NCI-H1694 treated with DMSO at 0.1 percent for 48 hours (cell line): ENCODE results near the gene VPS13D.

Experiments used
- DNase-seq: peaks from one replicate; lab custom pipeline; 2025; lab: John Stamatoyannopoulos, UW

Gene VPS13D

DNA sequence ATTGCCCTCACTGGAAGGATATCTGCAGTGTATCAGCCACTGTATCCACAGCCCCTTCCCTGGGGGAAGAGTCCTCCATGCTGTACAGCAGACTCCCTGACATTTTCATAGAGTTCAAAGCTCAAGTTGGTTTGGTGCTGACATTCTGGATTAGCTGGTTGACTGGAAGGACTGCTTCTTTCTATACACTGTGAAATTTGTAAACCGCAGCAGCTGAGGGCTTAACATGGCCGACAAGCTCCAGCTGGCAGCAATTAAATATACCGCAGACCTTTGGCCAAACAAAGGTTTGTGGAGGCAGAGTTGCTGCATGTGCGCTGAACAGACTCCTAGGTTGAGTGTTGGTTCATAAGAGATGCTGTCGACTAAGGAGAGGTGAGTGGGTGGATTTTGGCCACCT, 261.8 kb downstream of the VPS13D start:
- no peak for DNase-seq

DNA sequence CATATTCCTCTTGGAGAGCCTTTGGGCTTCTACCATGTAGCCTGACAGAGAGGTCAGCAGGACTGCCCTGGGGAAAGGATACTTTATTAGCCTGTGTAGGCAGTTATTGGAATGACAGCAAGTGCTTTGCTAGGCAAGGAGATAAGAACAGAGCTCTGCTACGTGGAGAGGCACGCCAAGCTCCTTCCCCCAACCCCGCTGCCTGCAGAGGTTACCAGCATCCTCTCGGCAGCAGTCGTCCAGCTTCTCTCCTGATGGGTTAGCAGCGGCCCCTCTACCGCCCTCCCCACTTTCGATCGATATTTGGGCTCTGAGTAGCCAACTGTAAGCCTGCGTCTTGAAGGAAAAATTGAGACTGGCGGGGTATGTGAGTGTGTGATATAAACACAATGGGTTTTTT, 265.9 kb downstream of the VPS13D start:
- no peak for DNase-seq

DNA sequence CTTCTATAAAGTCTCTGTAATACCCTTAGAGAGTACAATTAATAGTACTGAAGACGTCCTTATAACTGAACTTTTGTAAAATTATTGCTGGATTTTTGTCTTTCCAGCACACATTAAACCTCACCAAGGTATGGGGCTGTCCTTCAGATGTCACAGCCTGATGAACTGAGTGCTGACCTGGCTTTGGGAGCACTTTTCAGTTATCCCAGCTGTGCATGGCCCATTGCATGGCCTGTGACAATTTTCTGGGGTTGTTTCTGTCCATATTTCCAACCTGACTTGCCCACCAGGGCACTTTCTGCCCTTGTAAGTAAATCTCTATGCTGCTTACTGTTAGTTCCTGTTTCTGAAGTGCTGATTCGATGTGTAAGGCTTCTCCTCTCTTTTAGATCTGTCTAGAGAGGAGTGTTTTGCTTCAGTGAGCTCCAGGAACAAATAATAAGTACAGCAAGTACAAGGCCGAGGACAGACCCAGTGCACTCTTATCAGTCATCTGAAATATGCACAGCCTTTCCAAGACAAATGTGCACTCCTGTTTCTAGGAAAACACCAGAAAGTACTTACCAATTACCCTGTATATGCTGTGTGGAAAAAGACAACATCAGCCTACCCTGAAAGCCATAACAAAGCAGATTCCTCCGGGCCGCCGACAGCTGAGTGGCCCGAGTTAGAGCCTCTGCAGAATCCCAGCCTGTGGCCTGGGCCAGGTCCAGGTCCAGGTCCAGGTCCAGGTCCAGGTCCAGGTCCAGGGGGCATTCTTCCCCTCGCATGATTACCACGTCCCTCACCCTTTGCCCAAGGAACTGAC, 266.5 kb downstream of the VPS13D start:
- DNase-seq = no peak

DNA sequence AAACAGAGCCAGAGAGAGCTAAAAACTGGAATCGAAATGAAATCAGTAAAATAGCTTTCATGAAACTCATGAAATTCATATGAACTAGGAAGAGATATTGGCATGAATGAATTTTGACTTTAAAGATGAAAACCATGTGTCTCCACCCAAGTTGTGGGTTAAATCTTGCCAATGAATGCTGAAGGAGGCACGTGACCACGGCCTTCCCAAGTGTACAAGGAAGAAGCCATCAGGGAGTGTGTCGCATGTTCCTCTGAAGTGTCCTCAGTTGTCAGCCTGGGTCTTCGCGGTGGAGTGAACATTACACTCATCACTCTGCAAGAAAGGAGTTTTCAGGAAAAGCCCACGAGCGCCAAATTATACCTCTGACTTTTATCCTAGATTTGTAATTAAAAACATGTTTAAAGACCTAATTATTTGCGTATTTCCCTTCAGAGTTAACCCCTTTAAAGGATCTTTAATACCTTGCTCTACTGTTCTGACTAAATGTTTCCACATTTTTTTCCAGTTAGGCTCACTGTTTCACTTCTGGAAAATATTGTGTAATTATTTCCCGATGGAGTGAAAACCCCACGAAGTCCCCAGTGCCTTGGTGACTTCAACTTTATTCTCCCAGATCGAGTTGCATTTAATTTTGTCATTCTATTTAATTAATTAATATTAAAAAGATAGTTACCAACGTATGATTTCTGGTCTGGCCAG, 269.9 kb downstream of the VPS13D start:
- DNase-seq = no peak

DNA sequence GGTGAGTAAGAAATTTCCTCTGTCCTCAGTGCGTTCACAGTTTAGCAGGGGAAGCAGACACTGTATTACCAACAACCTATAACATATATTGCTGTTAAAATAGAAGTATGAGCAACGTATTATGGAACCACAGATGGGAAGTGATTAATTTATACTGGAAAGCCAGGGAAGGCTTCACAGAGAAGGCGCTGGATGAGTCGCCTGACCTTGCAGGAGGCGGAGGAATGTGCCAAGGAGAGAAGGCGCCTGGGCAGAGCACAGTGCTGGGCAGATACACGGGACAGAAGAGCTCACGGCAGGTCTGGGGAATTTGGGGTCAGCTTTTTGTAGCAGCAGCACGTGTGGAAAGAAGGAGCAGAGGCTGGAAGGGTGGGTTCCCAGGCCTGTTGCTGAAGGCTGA, 271.8 kb downstream of the VPS13D start:
- DNase-seq = no peak

DNA sequence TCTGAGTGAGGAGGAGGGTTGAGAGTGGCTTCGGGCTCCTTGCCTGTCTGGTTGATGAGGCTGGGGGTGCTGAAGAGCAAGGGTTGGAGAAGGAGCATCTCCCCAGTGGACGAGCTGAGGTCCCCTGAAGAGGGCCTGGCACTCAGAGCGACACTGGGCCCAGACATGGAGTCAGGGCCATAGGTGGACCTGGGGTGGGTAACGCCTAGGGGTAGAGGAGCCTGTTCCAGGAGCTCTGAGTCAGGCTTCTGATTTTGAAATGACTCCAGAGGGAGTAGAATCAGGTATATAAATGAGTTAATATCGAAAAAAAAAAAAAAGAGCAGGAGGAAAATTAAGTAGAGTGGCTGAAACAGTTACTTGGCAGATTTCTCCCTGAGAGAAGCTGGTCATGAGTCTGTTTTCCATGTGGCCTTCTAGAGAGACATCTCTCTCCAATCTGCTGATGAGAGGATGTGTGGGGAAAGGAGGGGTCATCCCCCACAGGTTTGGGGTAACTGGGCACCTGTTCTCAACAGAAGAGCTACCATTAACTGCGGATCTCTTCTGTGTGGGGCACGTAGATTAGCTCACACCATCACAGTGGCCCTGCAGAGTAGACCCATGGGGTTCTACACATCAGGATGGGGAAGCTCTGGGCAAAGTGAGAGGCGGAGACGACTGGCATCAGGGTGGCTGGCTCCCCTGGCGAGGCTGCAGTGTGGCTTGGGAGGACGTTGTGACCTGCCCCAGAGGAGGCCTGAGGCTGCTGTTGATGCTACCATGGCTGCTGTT, 272.7 kb downstream of the VPS13D start:
- no peak for DNase-seq

DNA sequence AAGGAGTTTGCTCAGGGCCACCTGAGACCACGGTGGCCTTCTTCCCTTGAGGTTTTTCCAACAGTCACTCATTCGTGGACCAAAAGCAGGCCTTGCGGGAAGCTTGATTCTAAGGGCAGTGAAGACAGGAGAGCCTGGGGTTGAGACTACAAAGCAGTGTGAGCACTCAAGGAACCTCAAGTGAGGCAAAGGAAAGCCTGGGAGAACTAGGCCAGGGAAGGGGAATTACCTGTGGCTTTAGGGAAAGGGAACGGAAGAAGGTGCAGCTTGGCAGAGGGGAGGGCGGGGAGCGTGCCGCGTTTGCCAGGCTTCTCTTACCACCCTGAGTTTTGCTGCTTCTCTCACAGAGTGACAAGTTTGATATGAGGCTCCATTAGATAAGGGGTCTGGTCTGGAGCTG, 273.9 kb downstream of the VPS13D start:
- DNase-seq = no peak

DNA sequence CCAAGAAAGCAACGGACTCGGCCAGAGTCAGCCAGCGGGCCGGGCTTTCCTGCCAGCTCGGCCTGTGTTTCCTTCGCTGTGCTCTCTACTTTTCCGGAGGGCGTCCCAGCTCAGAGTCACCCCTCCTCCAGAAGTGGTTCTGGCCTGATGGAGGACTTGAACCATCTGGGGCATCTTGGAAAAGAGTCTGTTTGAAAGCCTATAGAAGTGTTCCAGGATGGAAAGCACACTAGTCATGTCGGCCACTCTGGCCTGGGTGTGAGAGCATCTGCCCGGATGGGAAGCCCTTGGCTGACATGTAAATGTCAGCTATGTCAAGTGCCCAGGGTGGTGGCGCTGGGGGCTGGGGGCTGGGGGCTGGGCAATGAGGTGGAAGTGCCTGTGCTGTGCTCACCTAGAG, 274.8 kb downstream of the VPS13D start:
- DNase-seq = no peak

DNA sequence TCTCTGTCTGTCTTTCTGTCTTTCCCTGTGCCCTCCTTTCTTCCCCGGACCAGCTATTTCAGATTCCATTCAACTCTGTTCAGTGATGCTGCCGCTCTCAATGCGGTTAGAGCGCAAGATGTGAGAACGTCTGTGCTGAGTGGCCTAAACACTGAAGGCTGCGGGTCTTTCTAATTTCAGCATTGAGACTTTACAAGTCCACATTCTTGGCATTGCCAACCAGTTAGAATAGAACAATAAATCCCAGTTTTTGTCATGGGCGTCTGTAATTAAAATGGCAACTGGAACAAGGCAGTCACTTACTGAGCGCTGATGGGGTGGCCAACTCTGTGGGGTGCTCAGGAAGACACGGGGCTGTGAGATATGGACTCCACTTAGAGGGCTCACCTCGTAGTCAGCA, 275.4 kb downstream of the VPS13D start:
- DNase-seq = no peak

DNA sequence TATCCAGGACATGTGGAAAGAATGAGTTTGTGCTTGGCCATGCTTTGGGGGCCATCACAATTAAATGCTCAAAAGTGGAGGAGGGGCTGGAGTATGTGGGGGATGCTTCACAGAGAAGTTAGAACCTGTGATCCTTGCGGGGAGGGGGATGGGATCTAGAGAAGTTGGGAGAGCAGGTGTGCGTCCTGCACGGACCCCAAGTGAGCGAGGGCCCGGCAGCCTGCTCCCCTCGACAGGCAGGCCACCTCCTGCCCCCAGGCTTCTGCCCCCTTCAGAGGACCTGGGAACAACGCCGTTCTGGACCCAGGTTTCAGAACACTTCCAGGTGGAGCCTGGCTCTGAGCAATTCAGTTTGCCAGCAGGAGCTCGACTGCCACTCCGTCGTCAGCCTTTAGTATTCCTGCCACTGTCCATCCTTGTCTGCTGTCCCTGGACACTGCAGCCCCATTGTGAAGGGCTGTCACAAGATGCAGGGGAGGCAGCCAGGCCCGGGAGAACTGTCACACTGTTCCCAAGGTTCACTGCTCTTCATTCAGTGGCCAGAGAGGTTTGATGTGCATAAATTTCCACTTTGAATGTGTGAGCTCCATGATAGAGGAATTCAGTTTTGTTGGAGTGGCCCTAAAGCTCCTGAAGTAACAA, 275.9 kb downstream of the VPS13D start:
- DNase-seq = no peak

DNA sequence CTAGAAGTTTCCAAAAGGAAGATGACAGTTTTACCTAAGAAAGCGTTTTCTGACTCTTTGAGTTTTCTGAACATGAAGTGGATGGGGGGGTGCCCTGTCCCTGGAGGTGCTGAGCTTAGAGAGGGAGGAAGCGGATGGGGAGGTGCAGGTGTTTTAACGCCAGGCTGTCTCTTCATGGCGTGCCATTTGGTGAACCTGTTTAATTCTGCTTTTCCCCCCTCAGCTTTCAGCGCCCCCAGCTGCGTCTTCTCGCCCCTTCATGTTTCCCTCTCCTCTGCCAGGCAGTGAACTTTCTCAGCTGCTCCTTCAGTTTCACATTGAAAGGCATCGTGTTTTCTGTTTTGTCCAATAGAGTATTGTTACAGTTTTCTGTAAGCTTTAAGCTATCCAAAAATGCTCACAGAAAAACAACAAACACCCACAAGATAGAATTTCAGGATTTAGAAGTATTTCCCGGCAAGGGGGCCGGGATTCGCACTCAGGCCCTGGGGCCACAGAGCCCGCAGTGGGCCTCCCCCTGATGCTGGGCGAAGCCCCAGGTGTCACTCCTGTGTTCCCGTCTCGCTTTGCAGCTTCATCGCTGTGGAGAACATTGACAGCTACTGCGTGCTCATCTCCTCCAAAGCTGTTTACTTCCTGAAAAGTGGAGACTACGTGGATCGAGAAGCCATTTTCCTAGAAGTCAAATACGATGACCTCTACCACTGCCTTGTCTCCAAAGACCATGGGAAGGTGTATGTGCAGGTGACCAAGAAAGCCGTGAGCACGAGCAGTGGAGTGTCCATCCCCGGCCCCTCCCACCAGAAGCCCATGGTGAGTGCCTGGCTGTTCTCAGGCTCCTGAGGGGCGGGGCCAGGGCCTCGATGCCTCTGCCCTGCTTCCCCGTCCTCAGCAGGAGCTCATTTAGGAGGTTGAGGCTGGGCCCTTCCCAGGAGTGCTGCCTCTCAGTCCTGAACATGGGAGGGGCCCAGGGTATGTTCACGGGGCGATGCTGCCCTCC, 276.8 kb downstream of the VPS13D start:
- DNase-seq = no peak

DNA sequence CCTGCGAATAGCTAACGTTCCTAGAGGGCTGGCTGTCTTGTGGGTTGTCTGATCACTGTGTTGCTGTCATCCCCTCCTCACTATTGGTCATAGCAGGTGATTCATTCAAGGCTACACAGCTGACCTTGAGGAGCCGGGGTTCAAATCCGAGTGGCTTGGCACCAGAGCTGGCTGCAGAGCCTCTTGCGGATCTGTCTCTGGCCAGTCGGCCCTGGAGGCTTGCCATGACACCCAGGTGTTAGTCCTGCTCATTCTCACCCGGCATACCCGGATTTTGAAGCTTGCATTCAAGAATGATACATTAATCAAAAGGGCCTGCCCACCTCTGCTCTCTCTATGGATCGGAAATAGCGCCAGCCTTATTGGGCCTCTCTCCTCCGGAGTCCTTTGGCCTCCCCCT, 277.8 kb downstream of the VPS13D start:
- DNase-seq = no peak

DNA sequence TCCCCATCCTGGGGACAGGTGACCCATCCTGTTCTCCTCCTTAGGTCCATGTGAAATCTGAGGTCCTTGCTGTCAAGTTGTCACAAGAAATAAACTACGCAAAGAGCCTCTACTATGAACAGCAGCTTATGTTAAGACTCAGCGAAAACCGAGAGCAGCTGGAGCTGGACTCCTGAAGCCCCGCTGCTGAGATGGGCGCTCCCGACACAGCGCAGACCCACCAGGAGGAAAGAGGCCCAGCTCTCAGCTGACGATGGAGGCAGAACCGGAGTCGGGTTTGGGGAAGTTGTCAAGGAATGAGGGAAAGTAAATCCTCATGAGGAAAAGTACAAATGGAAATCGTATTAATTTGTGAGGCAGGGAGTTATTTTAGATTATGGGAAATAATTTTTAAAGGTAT, 279.0 kb downstream of the VPS13D start:
- DNase-seq = no peak

DNA sequence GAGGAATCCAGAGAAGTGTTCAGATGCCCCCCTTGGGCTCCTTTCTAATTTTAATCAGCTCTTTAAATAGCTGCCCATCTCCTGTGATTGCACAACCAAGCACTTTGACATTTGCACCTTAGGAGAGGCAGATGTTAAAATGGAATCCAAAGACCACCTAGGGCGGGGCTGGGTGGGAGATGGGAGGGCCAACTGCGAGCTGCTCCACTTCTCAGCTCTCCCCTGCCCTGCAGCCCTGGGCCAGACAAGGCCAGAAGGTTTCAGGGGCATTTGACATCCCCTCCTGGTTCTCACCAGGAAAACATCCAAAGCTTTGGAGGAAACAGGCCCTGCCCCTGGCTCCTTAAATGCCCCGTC, 281.3 kb downstream of the VPS13D start:
- no peak for DNase-seq

DNA sequence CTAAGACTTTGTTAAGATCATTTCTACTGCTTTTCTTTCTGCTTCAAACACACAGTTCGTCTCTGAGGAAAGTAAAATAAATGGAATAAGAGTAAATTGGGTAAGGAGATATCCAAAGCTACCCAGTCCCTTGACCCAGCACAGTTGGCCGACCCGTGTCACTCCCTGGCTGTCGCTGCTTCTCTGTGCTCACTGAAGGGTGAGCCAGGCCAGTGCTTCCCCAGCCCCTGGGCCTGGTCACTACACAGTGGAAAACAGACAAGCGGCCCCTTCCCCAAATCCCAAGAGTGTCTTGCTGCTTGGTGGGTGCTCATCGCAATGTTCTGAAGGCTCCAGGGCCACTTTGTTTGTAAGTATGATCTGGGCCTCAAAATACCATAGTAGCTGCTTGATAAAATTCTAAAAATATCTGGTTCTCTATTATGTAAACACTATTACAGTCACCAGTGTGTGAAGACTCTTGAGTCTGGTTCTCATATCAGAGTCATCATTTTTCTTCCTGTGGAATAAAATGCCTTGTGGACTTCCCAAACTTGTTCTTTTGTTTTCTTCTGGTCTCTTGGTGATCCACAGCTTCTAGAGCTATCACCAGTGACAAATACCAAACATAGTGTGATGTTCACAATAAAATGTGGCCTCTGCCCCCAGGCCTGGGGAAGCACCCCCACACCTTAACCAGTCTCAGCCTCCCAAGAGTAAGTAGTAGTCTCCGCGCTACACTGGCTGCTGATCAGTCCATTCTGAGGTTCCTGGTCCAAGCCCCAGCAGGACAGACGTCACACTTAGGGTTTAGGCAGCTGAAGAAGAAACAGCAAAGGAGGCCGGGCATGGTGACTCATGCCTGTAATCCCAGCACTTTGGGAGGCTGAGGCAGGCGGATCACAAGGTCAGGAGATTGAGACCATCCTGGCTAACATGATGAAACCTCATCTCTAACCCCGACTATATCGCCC, 282.0 kb downstream of the VPS13D start:
- DNase-seq = no peak

DNA sequence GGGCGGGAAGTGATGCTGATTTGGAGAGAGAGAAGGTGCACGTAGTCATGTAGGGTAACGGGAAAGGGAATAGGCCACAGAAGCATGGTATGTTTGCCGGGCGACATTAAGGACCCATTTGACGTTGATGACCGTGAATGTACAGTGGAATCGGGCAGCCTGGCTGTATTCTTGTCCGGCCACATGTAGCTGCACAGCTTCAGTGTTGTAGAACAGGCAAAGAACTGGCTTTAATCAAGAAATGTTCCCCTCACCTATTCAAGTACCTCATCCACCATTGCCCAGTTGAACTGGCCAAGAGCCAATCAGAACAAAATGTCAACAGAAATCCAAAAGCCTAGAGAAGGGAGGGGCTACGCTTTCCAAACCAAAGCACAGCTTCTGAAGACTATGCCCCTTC, 283.4 kb downstream of the VPS13D start:
- no peak for DNase-seq

DNA sequence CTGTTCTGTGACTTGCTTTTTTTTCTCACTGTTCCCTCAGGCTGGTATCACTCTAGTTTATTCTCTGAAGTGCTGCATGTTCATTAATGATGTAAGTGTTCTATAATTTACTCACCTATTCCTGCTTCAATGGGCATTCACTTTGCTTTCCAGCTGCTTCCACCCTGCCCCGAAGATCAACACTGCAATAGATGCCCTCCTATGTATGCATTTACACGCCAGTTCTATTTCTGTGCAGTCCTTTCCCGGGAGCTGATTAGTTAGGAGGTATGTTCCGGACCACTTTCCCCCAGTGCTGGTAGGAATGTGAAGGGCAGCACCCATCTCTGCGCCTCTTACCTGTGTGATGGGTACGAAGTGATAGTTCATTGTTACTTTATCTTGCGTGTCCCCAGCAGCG, 284.8 kb downstream of the VPS13D start:
- no peak for DNase-seq

DNA sequence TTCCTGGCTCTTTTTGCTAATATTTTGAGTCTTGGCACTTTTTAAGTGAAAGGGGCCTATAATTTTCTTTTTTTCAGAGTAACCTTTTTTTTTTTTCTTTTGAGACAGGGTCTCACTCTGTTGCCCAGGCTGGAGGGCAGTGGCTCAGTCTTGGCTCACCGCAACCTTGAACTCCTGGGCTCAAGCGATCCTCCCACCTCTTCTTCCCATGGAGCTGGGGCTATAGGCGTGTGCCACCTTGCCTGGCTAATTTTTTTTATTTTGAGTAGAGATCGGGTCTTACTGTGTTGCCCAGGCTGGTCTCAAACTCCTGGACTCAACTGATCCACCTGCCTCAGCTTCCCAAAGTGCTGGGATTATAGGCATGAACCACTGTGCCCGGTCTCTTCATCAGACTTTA, 285.4 kb downstream of the VPS13D start:
- DNase-seq = no peak

DNA sequence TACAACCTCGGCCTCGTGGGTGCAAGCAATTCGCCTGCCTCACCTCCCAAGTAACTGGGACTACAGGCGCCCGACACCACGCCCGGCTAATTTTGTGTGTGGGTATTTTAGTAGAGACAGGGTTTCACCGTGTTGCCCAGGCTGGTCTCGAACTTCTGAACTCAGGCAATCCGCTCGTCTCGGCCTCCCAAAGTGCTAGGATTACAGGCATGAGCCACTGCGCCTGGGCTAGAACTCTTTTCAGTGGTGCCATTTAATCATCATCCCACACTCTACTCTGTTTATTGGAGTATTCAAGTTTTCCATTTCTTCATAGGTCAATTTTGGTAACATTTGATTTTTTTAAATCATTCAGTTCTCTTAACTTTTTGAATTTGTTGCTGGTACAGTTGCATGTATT, 286.9 kb downstream of the VPS13D start:
- no peak for DNase-seq
